GM12878 (cell line): ENCODE measurements around the gene SSBP4. TPM values are rescaled to one million over a fixed set of nuclear protein-coding genes. Genes with fewer than 3 reads are reported as not detected.

Experiments used
- BCL11A ChIP-seq: IDR thresholded peaks from 2 replicates; pipeline ENCODE4 v1.6.1; 2011; ENCODE audit warnings: low read depth, low read length
- GATAD2B ChIP-seq: fragments of 450-650 bp; conservative IDR thresholded peaks from 2 replicates; pipeline ENCODE4 v1.6.1; 2017; ENCODE audit warnings: low read depth, mild to moderate bottlenecking, moderate library complexity
- HCFC1 ChIP-seq: fragments of 150-350 bp; IDR thresholded peaks from 2 replicates; pipeline ENCODE4 v1.6.1; 2014; ENCODE audit warnings: low read length
- MLLT1 ChIP-seq: fragments of 450-650 bp; IDR thresholded peaks from 2 replicates; pipeline ENCODE4 v1.6.1; 2016; ENCODE audit warnings: mild to moderate bottlenecking
- NR2C2 ChIP-seq: IDR thresholded peaks from 2 replicates; pipeline ENCODE4 v1.6.1; 2011; ENCODE audit warnings: borderline replicate concordance, low read depth; ENCODE audit not compliant: control insufficient read depth, insufficient read length
- NR2F1 ChIP-seq: fragments of 450-650 bp; conservative IDR thresholded peaks from 2 replicates; pipeline ENCODE4 v1.6.1; 2017; ENCODE audit warnings: mild to moderate bottlenecking
- PAX5 ChIP-seq: IDR thresholded peaks from 2 replicates; pipeline ENCODE4 v1.6.1; 2011; ENCODE audit warnings: low read depth, low read length, borderline replicate concordance
- POLR2AphosphoS2 ChIP-seq: IDR thresholded peaks from 2 replicates; pipeline ENCODE4 v1.6.1; 2011; ENCODE audit warnings: low read depth, mild to moderate bottlenecking, low read length, improper control_type of control experiment, moderate library complexity
- REST ChIP-seq: IDR thresholded peaks from 2 replicates; pipeline ENCODE4 v1.6.1; 2012; ENCODE audit warnings: mild to moderate bottlenecking, low read depth, low read length
- SIX5 ChIP-seq: IDR thresholded peaks from 2 replicates; pipeline ENCODE4 v1.6.1; 2011; ENCODE audit warnings: mild to moderate bottlenecking, low read depth, low read length, moderate library complexity; ENCODE audit not compliant: severe bottlenecking
- SMC3 ChIP-seq: IDR thresholded peaks from 2 replicates; pipeline ENCODE4 v1.6.1; 2011; ENCODE audit warnings: low read length, improper control_type of control experiment, borderline replicate concordance
- SP1 ChIP-seq: IDR thresholded peaks from one replicate; pipeline ENCODE4 v1.6.1; 2011; ENCODE audit warnings: low read depth, low read length
- STAT3 ChIP-seq: IDR thresholded peaks from 2 replicates; pipeline ENCODE4 v1.6.1; 2011; ENCODE audit warnings: low read depth, low read length, improper control_type of control experiment
- TCF12 ChIP-seq: IDR thresholded peaks from 2 replicates; pipeline ENCODE4 v1.6.1; 2011; ENCODE audit warnings: low read depth, mild to moderate bottlenecking, low read length
- YY1 ChIP-seq: IDR thresholded peaks from 2 replicates; pipeline ENCODE4 v1.6.1; 2011; ENCODE audit warnings: low read depth, mild to moderate bottlenecking, low read length
- ZNF207 ChIP-seq: fragments of 450-650 bp; IDR thresholded peaks from 2 replicates; pipeline ENCODE4 v1.6.1; 2014; ENCODE audit warnings: antibody characterized with exemption, mild to moderate bottlenecking, borderline replicate concordance
- ZNF24 ChIP-seq: fragments of 450-650 bp; IDR thresholded peaks from 2 replicates; pipeline ENCODE4 v1.6.1; 2017; ENCODE audit warnings: antibody characterized with exemption, mild to moderate bottlenecking
- ZNF274 ChIP-seq: IDR thresholded peaks from one replicate; pipeline ENCODE4 v1.8.0; 2011; ENCODE audit not compliant: insufficient read length, insufficient read depth
- ZNF622 ChIP-seq: fragments of 450-650 bp; IDR thresholded peaks from 2 replicates; pipeline ENCODE4 v1.6.1; 2017; ENCODE audit warnings: mild to moderate bottlenecking, inconsistent platforms
- polyA plus RNA-seq, 11 experiments: library from polyadenylated mRNA; depleted of rRNA in 4 of 11; unstranded in 6 of 11; stranded (reverse) in 5 of 11; fragments of >200 nt; fragmentation: Nextera tagmentation in 4 of 11; fragmentation: Illumina TruSeq in 1 of 11; extraction: Ambion mirVana in 4 of 11; extraction: Trizol in 1 of 11; gene quantifications; 1 replicate in 1 of 11; 2 replicates in 10 of 11; pipeline versions ENCODE4 v1.2.1 to v1.2.3, GENCODE V29; 2011 to 2016; ENCODE audit warnings: inconsistent platforms in 2 of 11, missing spikeins in 2 of 11, low read depth in 1 of 11
- total RNA-seq, 4 experiments: library from RNA; depleted of rRNA in 3 of 4; stranded (reverse); fragments of >200 nt in 3 of 4; fragmentation: Illumina TruSeq in 1 of 4; extraction: Trizol in 1 of 4; gene quantifications; 2 replicates each; pipeline versions ENCODE4 v1.2.1 to v1.2.3, GENCODE V29; 2013 to 2021
- TF ChIP-seq, protein P1 (sequence below): IDR thresholded peaks from 2 replicates; pipeline ENCODE4 v1.6.1; 2012; ENCODE audit warnings: low read depth, low read length, improper control_type of control experiment
- TF ChIP-seq, protein P2 (sequence below): IDR thresholded peaks from 2 replicates; pipeline ENCODE4 v1.6.1; 2011; ENCODE audit warnings: borderline replicate concordance, low read depth, mild to moderate bottlenecking, moderate library complexity, low read length; ENCODE audit not compliant: insufficient read depth, poor library complexity, severe bottlenecking

The SSBP4 gene
- total and polyA plus RNA-seq, 10 of the 15 experiments (the other 5 are each of a cell fraction or from before 2014, with no cell fraction given), result 0.37 to 150 (median 38.9) TPM

- TF ChIP-seq, protein P1, sequence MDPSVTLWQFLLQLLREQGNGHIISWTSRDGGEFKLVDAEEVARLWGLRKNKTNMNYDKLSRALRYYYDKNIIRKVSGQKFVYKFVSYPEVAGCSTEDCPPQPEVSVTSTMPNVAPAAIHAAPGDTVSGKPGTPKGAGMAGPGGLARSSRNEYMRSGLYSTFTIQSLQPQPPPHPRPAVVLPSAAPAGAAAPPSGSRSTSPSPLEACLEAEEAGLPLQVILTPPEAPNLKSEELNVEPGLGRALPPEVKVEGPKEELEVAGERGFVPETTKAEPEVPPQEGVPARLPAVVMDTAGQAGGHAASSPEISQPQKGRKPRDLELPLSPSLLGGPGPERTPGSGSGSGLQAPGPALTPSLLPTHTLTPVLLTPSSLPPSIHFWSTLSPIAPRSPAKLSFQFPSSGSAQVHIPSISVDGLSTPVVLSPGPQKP, result no peak
- TF ChIP-seq, protein P2, sequence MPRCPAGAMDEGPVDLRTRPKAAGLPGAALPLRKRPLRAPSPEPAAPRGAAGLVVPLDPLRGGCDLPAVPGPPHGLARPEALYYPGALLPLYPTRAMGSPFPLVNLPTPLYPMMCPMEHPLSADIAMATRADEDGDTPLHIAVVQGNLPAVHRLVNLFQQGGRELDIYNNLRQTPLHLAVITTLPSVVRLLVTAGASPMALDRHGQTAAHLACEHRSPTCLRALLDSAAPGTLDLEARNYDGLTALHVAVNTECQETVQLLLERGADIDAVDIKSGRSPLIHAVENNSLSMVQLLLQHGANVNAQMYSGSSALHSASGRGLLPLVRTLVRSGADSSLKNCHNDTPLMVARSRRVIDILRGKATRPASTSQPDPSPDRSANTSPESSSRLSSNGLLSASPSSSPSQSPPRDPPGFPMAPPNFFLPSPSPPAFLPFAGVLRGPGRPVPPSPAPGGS, result no peak
- TF ChIP-seq NR2F1 (no peak), ZNF274 (no peak), STAT3 (no peak), ZNF207 (no peak), YY1 (peak; percentile 57), REST (no peak), POLR2AphosphoS2 (no peak), MLLT1 (no peak), TCF12 (peak; percentile 75; the same call in 1 of the 2 replicates), BCL11A (no peak), SP1 (no peak), ZNF24 (no peak), GATAD2B (no peak), SMC3 (peak; percentile 89), NR2C2 (no peak), ZNF622 (no peak), SIX5 (no peak), PAX5 (no peak), HCFC1 (no peak)
Measured at GRCh38 chr19:18450931-18451836, 32.0 kb downstream of the SSBP4 start (continued).
